ENCODE data around the gene FAF1. TPM values are rescaled to one million over a fixed set of nuclear protein-coding genes. Genes with fewer than 3 reads are reported as not detected.

The FAF1 gene
- total RNA-seq, 4 donors from 2014 or later, result 25.1 to 74.6 (median 37.2) TPM

DNA sequence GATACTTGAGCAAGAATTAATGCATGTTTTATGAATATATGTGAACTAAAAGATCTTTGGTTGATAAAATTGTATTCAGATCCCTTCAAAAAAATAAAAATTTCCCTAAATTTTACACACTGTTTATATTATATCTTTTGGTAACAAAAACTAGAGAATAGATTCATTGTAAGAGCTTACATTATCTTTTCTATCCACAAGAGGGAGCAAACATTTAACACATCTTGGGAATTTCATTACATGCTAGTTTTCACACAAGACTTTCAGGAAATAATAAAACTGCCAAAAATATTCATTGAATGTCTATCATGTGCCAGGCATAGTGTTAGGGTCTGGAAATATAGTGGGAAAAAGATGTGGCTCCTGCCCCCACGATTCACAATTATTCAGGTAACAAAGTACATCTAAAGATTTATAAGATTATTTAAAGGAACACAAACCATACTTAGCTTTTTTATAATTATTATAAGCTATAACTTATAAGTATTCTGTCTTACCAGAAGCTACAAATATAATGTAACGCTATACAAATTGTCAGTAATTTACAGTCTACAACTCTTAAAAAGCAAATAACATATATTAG lies 30.6 kb downstream of the FAF1 start:
- Histone ChIP-seq H3K27ac (no peak overlapping the region), H3K36me3 (no peaks in the 10 kb centered on the region), H3K4me1 (peaks cover 0 to 16% (median 7%) of the 10 kb centered on the region in 4 donors), H3K9me3 (no peaks in the 10 kb centered on the region), H3K4me3 (no peak overlapping the region), H3K27me3 (no peaks in the 10 kb centered on the region)
- intact Hi-C loops (cut with DNase I; ENCODE audit: low total_unique reads) (no loop called here), in situ Hi-C loops (cut with MboI; ENCODE audit: low pct_ligation_motif_present in 1 of 4, low pct_unique_long_range_greater_than_20kb in 1 of 4, low sequenced_read_pairs in 3 of 4) (loop anchor here (10.0 to 25.0 kb wide), 3 partner anchors 108 to 258 kb away; no protein-coding TSS in a partner anchor)
- TF ChIP-seq EP300 (IDR thresholded peaks at IDR 0.05; ENCODE audit: low read depth) (no peak), POLR2A (IDR thresholded peaks at IDR 0.05) (no peak)
- TF ChIP-seq, protein P1, sequence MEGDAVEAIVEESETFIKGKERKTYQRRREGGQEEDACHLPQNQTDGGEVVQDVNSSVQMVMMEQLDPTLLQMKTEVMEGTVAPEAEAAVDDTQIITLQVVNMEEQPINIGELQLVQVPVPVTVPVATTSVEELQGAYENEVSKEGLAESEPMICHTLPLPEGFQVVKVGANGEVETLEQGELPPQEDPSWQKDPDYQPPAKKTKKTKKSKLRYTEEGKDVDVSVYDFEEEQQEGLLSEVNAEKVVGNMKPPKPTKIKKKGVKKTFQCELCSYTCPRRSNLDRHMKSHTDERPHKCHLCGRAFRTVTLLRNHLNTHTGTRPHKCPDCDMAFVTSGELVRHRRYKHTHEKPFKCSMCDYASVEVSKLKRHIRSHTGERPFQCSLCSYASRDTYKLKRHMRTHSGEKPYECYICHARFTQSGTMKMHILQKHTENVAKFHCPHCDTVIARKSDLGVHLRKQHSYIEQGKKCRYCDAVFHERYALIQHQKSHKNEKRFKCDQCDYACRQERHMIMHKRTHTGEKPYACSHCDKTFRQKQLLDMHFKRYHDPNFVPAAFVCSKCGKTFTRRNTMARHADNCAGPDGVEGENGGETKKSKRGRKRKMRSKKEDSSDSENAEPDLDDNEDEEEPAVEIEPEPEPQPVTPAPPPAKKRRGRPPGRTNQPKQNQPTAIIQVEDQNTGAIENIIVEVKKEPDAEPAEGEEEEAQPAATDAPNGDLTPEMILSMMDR (IDR thresholded peaks at IDR 0.05), result peak; percentile 54 to 63 (median 57)
- no peak for DNase-seq
- WGBS, 2 donors (ENCODE audit: low coverage in 1 of 2), result 27 to 37% methylated on average over 2 of the region's 2 CpGs

DNA sequence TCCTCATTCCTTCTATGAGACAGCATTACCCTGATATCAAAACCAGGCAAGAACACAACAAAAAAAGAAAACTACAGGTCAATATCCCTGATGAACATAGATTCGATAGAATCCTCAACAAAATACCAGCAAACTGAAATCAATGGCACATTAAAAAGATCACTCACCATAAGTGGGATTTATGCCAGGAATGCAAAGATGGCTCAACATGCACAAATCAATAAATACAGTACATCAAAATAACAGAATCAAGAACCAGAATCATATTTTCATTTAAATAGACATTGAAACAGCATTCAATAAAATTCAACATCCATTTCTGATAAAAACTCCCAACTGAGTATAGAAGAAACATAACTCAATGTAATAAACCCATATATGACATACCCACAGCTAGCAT lies 36.5 kb downstream of the FAF1 start:
- H3K27ac ChIP-seq, result no peak overlapping the region
- peaks cover 0 to 5% of the 10 kb centered on the region in 2 donors for H3K9me3 ChIP-seq
- H3K36me3 ChIP-seq, result no peaks in the 10 kb centered on the region
- intact Hi-C loops (cut with DNase I; ENCODE audit: low total_unique reads) (no loop called here), in situ Hi-C loops (cut with MboI; ENCODE audit: low pct_ligation_motif_present in 1 of 4, low pct_unique_long_range_greater_than_20kb in 1 of 4, low sequenced_read_pairs in 3 of 4) (loop anchor here in 1 of 4 donors (10.0 kb wide), 1 partner anchor 261 kb away; no protein-coding TSS in a partner anchor)
- H3K4me3 ChIP-seq, result no peak overlapping the region
- WGBS, 2 donors (ENCODE audit: low coverage in 1 of 2), result 94 to 100% methylated on average over 1 of the region's 1 CpG
- no peak for TF ChIP-seq POLR2A (IDR thresholded peaks at IDR 0.05)
- TF ChIP-seq, protein P1 (IDR thresholded peaks at IDR 0.05), result no peak
- TF ChIP-seq EP300 (IDR thresholded peaks at IDR 0.05; ENCODE audit: low read depth), result no peak
- TF ChIP-seq POLR2AphosphoS5 (IDR thresholded peaks at IDR 0.05), result no peak
- H3K4me1 ChIP-seq, result no peaks in the 10 kb centered on the region
- no peaks in the 10 kb centered on the region for H3K27me3 ChIP-seq
- DNase-seq, result no peak

DNA sequence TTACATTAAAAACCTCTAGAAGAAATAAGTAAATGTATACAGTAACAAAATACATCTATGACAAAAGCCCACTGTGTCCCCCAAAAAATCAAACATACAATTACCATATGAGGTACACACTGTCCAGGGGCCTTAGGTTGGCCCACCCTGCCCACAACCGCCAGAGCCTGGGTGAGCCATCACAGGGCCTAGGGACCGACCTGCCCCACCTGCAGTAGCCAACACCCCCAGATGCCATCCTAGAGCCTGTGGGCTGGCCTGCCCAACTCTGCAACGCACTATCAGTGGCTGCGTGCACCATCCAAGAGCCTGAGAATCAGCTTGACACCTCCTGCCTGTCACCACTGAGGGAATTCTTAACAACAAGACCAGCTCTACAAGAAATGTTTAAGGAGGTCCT lies 39.0 kb downstream of the FAF1 start:
- no peaks in the 10 kb centered on the region for H3K27me3 ChIP-seq
- peaks cover 0 to 8% (median 0%) of the 10 kb centered on the region in 4 donors for H3K4me1 ChIP-seq
- TF ChIP-seq POLR2AphosphoS5 (IDR thresholded peaks at IDR 0.05), result no peak
- no peak for TF ChIP-seq EP300 (IDR thresholded peaks at IDR 0.05; ENCODE audit: low read depth)
- TF ChIP-seq, protein P1 (IDR thresholded peaks at IDR 0.05), result no peak
- no peak for TF ChIP-seq POLR2A (IDR thresholded peaks at IDR 0.05)
- WGBS, 2 donors (ENCODE audit: low coverage in 1 of 2), result 91% methylated on average over 4 of the region's 4 CpGs; no CpG with 5 or more reads in 1 of the 2 donors
- no peak overlapping the region for H3K27ac ChIP-seq
- H3K36me3 ChIP-seq, result no peaks in the 10 kb centered on the region
- intact Hi-C loops (cut with DNase I; ENCODE audit: low total_unique reads) (no loop called here), in situ Hi-C loops (cut with MboI; ENCODE audit: low pct_ligation_motif_present in 1 of 4, low pct_unique_long_range_greater_than_20kb in 1 of 4, low sequenced_read_pairs in 3 of 4) (loop anchor here in 1 of 4 donors (10.0 kb wide), 1 partner anchor 264 kb away; no protein-coding TSS in a partner anchor)
- H3K9me3 ChIP-seq, result peaks cover 0 to 5% of the 10 kb centered on the region in 2 donors
- no peak for DNase-seq
- H3K4me3 ChIP-seq, result no peak overlapping the region

DNA sequence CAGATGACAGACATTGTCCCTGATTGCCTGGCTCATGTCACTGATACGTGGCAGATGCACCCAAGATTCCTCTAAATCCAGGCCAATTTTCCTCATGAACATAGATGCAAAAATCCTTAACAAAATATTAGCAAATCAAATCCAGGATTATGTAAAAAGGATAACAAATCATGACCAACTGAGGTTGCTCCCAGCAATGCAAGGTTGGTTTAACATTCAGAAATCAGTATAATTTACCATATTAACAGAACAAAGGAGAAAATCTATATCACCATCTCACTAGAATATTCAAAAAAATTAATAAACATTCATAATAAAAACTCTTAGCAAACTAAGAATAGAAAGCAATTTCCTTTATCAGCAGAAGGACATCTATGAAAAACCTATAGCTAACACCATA lies 39.7 kb downstream of the FAF1 start:
- TF ChIP-seq, protein P1 (IDR thresholded peaks at IDR 0.05), result no peak
- TF ChIP-seq EP300 (IDR thresholded peaks at IDR 0.05; ENCODE audit: low read depth) (no peak), POLR2AphosphoS5 (IDR thresholded peaks at IDR 0.05) (no peak), POLR2A (IDR thresholded peaks at IDR 0.05) (no peak)
- H3K4me1 ChIP-seq, result peaks cover 0 to 8% (median 0%) of the 10 kb centered on the region in 4 donors
- H3K27ac ChIP-seq, result no peak overlapping the region
- in situ Hi-C loops (cut with MboI; ENCODE audit: low pct_ligation_motif_present in 1 of 4, low pct_unique_long_range_greater_than_20kb in 1 of 4, low sequenced_read_pairs in 3 of 4), result loop anchor here in 1 of 4 donors (10.0 kb wide), 1 partner anchor 264 kb away; no protein-coding TSS in a partner anchor
- intact Hi-C loops (cut with DNase I; ENCODE audit: low total_unique reads), result no loop called here
- H3K36me3 ChIP-seq, result no peaks in the 10 kb centered on the region
- no peak overlapping the region for H3K4me3 ChIP-seq
- H3K9me3 ChIP-seq, result peaks cover 0 to 5% of the 10 kb centered on the region in 2 donors
- WGBS, 2 donors (ENCODE audit: low coverage in 1 of 2), result 89 to 94% methylated on average over 1 of the region's 1 CpG
- no peak for DNase-seq
- H3K27me3 ChIP-seq, result no peaks in the 10 kb centered on the region

Data from transverse colon (tissue), 4 donors.